ENCODE data around the gene UQCRC1.

Gene UQCRC1

DNA sequence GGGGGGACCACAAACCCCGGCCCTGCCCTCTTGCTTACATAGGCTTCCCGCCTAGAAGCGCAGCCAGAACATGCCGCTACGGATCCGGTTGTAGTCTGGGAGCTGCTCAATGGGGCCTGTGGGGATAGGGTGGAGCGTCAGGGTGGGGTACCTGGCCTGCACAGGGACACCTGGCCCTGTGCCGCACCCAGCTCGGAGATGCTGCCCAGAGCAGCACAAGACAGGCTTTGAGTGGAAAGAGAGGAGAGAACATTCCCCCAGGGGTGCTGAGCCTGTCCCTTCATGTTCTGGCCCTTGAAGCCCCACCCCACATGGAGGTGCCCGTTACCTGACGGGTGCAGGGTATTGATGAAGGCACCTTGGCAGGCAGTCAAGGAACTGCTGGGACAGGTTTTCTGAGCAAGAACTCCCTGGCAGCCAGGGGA, 10.4 kb downstream of the UQCRC1 start:
- DNase-seq (ENCODE audit: low read depth in 3 of 3), result no peak

DNA sequence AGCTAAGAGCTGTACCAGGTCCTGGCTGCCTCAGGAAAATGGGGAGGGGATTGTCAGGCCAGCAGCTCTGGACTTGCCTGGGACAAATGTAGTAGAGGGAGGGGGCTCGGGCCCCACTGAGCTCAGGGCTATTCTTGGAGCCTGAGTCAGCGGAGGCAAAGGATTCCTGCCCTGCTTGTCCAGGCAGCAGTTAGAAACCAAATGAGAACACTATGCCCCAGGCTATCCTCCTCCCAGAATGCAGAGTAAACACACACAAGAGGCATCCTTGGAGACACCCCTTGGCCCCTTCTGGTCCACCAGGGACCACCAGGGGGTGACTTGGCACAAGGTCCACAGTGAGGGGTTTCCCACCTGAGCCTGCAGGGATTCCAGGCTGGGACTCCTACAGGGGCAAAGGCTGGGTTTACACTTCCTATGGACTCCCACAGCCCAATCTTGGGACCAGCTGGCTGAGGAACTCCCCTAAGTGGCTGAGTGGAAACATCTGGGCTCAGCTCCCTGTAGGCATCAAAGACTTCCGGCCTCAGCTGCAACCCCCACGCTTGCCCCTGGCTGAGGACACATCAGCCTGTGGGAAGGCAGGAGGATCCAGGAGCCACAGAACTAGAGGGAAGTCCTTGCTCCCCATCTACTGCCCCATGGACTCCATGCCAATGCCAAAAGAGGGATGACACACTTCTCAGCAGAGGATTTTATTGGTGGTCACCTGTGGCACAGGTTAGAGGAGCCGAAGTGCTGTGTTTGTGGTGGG, 10.9 kb downstream of the UQCRC1 start:
- DNase-seq (ENCODE audit: low read depth in 3 of 3), result no peak

- DNase-seq (ENCODE audit: low read depth in 3 of 3), result no peak
Observed at GRCh38 chr3:48597408-48597800, 12.0 kb downstream of the UQCRC1 start.

DNA sequence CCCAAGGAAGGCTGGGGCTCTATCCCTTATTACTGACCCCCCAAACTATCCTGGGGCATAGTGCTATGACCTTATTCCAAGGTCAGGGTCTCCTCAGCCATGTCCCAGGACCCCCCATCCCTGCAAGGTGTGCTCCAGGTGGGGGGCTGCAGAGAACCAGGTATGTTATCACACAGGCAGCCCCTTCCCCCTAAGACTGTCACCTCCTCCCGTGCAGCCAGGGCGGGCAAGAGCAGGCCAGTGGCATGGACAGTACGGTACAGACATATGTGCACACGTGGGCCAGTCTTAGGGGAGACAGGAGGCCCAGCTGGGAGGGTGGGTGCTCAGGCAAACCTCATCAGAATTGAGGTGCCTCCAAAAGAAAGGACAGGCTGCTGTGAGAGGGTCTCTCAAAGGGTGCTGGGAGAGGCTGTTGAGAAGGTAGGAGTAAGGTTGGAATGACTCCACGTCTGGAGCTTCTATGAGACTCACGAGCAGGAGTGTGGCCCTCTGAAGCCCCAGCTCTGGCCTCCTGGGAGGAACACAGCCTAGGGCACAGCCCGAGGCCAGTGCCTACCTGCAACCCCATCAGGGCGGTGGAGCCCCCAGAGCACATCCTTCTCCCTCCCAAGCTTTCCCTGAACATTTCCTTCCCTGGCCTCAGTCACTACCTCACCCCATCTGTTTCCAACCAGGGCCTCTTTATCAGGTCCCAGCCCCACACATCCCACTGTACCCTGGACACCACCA, 12.6 kb downstream of the UQCRC1 start:
- no peak for DNase-seq (ENCODE audit: low read depth in 3 of 3)

DNA sequence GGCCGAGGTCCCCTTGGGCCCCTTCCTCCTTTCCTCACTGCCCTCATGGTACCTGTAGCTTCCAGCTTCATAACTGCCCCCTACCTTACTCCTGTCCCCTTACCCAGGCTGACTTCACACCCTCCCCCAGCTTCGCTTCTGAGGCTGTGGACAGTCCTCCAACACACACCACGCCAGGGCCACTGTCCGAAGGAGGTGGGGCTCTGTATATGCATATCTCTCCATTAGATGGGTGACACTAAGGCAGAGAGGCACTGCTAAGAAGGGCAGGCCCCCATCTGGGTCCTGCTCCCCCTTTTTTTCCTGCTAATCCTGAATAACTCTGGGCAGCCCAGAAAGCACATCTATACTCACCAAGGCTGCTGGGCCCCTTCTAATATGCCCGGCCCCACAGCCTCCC, 13.3 kb downstream of the UQCRC1 start:
- no peak for DNase-seq (ENCODE audit: low read depth in 3 of 3)

GRCh38 chr3:48595526-48596121, 13.8 kb downstream of the UQCRC1 start:
- DNase-seq (ENCODE audit: low read depth in 3 of 3), result no peak

DNA sequence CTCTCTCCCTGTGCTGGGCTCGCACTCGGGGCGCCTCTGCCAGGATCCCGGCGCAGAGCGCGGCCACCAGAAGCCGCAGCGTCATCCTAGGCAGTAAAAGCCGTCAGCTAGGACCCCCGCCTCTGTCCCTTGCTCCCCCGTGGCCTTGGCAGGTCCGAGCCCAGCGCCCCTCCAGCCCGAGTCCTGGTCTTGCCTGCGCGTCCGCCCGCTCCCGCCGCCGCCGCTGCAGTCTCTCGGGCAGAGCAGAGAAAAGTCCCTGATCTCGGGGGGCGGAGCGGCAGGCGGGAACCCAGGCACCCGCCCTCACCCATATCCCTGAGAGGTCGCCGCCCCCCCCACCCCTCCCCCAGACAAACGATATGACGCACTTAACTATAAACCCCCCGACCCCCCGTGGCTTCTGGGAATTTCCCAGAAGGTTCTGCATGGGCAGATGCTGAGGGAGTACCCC, 14.3 kb downstream of the UQCRC1 start, which contains the start of gene COL7A1:
Gene COL7A1 (minus strand): TSS at position 255 of the 451 bp plus-strand sequence. CDS start 170 bp downstream, at position 85.
- no peak for DNase-seq (ENCODE audit: low read depth in 3 of 3)

GRCh38 chr3:48594417-48595049, 14.9 kb downstream of the UQCRC1 start:
- DNase-seq (ENCODE audit: low read depth in 3 of 3), result no peak

DNA sequence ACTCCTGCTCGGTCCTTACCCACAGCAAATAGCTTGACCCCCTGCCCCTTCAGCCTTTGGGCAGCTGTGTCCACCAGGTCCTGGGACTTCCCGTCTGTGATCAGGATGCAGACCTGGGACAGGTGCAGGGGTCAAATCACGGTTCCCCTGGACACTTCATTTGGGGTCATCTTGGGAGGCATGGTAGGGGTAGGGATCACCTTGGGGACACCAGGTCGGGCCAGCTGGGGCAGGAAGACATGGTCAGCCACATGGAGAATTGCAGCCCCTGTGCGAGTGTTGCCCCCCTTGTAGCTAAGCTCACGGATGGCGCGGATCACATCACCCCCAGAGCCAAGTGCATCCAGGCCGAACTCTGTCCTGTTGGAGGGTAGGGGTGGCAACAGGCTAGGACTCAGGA, 16.1 kb downstream of the UQCRC1 start:
- no peak for DNase-seq (ENCODE audit: low read depth in 3 of 3)

- no peak for DNase-seq (ENCODE audit: low read depth in 3 of 3)
Observed at GRCh38 chr3:48592519-48593087, 16.8 kb downstream of the UQCRC1 start.

GRCh38 chr3:48591886-48592518, 17.4 kb downstream of the UQCRC1 start:
- DNase-seq (ENCODE audit: low read depth in 3 of 3), result no peak

DNA sequence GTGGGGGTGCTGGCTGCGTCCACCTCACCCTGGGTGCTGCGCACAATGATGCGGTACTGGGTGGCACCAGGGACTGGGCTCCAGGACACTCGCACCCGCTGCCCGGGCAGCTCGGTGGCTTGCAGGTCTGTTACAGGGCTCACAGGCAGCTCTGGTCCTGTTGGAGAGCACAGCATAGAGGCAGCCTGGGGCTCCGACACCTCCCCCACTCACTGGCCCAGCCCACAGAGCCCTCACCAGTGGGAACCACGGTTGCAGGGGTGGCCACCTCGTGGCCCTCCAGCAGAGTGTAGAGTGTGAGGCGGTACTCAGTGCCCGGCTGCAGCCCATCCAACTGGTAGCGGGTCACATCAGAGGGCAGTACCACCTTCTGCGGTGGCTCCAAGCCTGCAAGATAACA, 18.0 kb downstream of the UQCRC1 start:
- DNase-seq (ENCODE audit: low read depth in 3 of 3), result no peak

DNA sequence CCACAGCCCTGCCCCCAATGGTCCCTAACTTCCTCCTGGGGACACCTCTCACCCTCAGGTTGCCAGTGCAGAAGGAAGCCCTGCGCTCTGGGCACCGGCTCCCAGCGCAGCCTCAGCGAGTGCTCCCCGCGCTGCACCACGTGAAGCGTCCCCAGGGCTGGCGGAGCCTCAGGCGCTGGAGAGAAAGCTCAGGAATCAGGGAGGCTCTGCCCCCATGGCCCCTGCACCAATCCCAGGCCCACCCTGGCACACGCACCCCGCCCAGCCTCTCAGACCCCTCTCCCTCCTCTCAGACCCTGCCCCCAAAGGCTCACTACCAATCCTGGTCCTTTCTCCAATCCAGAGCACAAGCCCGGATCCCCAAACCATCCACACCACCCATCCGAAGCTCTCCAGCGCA, 21.2 kb downstream of the UQCRC1 start:
- DNase-seq (ENCODE audit: low read depth in 3 of 3), result no peak

GRCh38 chr3:48587686-48588085, 21.8 kb downstream of the UQCRC1 start:
- no peak for DNase-seq (ENCODE audit: low read depth in 3 of 3)

DNA sequence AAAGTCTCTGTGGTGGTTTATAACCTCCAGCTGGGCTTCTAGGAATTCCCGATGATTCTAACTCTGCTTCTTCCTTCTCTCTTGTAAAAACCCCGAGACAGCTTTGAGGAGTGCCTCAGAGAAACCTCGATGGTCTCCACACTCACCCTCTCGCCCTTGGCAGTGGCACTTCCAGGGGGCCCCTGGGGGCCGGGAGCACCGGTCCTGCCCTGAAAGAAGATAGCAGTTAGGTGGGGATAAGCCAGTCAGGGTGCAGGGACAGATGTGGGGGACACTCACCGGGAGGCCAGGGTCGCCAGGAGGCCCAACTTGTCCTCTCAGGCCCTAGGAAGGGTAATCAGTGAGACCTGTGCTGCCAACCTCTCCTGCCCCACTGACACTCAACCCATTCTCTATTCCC, 24.0 kb downstream of the UQCRC1 start:
- no peak for DNase-seq (ENCODE audit: low read depth in 3 of 3)

DNA sequence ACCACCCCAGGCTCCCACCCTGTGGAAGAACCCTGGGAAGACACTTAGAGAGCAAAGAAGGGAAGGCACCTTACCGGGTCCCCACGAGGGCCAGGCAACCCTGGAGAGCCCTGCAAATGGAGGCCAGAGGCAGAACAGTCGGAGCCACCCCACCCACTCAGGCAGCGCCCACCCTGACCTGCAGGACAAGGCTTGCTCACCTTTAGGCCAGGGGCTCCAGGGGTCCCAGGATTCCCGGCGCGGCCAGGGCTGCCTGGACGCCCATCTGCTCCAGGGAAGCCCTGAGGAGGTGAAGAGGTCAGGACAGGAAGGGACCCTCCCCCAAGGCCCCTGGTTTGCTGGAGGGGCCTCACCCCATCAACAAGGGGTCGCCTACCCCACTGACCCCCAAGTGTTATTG, 24.6 kb downstream of the UQCRC1 start:
- no peak for DNase-seq (ENCODE audit: low read depth in 3 of 3)

GRCh38 chr3:48581621-48582481, 27.6 kb downstream of the UQCRC1 start:
- DNase-seq (ENCODE audit: low read depth in 3 of 3), result no peak

GRCh38 chr3:48576647-48577046, 32.8 kb downstream of the UQCRC1 start:
- DNase-seq (ENCODE audit: low read depth in 3 of 3), result no peak

GRCh38 chr3:48575366-48575765, 34.1 kb downstream of the UQCRC1 start:
- no peak for DNase-seq (ENCODE audit: low read depth in 3 of 3)

DNA sequence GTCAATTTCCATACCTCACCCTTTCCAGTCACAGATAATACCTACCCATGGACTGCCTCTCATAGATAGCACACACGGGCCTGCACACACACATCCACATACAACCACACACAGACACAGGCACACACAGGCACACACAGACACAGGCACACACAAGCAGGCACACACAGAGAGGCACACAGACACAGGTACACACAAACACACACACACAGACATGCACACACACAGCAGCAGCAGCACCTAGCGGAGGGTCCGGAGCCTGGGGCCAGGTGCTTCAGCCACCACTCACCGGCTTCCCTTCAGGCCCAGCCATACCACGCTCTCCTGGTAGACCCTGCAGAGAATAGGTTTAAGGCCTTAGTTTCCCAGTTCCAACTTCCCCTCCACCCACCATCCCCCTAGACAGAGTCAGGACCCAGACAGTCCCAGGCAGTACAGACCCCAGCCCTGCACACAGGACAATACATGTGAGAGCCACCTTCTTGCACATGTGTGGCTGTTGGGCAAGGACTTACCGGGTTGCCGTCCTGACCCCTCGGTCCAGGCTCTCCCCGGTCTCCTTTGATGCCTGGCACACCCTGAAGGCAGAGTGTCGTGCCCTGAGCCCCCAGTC, 35.4 kb downstream of the UQCRC1 start:
- DNase-seq (ENCODE audit: low read depth in 3 of 3), result no peak

Data from stimulated activated CD4-positive, alpha-beta T cell treated with anti-CD3 and anti-CD28 coated beads, TNF-alpha, amount 100 ng/mL, for 48 hours (primary cell).